Transverse colon (tissue), 4 donors: ENCODE data around the gene SFXN5. TPM values are rescaled to one million over a fixed set of nuclear protein-coding genes. Genes with fewer than 3 reads are reported as not detected.

Source experiments
- DNase-seq: peaks from one replicate; pipeline ENCODE4 v3.0.0-alpha.2; 2019
- H3K27ac ChIP-seq, 4 donors: fragments of 200-600 bp; sonication (generic); 2 replicates each; pipeline ENCODE4 v1.5.1; 2016 to 2018; ENCODE audit warnings: inconsistent platforms in 4 of 4
- H3K27me3 ChIP-seq: fragments of 200-600 bp; sonication (generic); 2 replicates; pipeline ENCODE4 v1.5.1; 2017; ENCODE audit warnings: inconsistent platforms
- H3K36me3 ChIP-seq, 4 donors: fragments of 200-600 bp; sonication (generic); 2 replicates each; pipeline ENCODE4 v1.5.1; 2017 to 2019; ENCODE audit warnings: inconsistent platforms in 4 of 4
- H3K4me1 ChIP-seq, 4 donors: fragments of 200-600 bp; sonication (generic); 2 replicates each; pipeline ENCODE4 v1.5.1; 2017 to 2020; ENCODE audit warnings: inconsistent platforms in 4 of 4
- H3K4me3 ChIP-seq, 4 donors: fragments of 200-600 bp; sonication (generic); 1 replicate in 1 of 4; 2 replicates in 3 of 4; pipeline versions ENCODE4 v1.5.1 to v1.6.1; 2017 to 2019; ENCODE audit warnings: inconsistent platforms in 4 of 4
- H3K9me3 ChIP-seq, 2 donors: fragments of 200-600 bp; sonication (generic); 2 replicates each; pipeline ENCODE4 v1.5.1; 2017 to 2019; ENCODE audit warnings: inconsistent platforms in 2 of 2
- EP300 ChIP-seq: sonication (generic); formaldehyde crosslinking; IDR thresholded peaks from one replicate; pipeline ENCODE4 v1.6.1; 2017; ENCODE audit warnings: antibody characterized with exemption, low read depth
- POLR2A ChIP-seq: fragments of 450-650 bp; IDR thresholded peaks from one replicate; pipeline ENCODE4 v1.6.1; 2016; ENCODE audit warnings: antibody characterized with exemption, mild to moderate bottlenecking, moderate library complexity
- POLR2AphosphoS5 ChIP-seq, 3 donors: sonication (generic); formaldehyde crosslinking; IDR thresholded peaks; one replicate each; pipeline ENCODE4 v1.6.1; 2016; ENCODE audit warnings: antibody characterized with exemption in 3 of 3
- WGBS, 2 donors: methylation state at CpG; one replicate each; pipeline ENCODE4 v1.1.5; 2018; ENCODE audit warnings: low coverage in 1 of 2; 5-methylcytosine and 5-hydroxymethylcytosine counted together
- in situ Hi-C, 4 donors: fragments of 200-750 bp; cut with MboI; loops; one replicate each; pipeline versions ENCODE4 v1.15.0 to v1.15.1; 2017; ENCODE audit warnings: low sequenced_read_pairs in 3 of 4, low pct_ligation_motif_present in 1 of 4, low pct_unique_long_range_greater_than_20kb in 1 of 4
- intact Hi-C: fragments of 100-400 bp; cut with DNase I; formaldehyde crosslinking; loops from one replicate; pipeline ENCODE4 v1.15.1; 2023; ENCODE audit warnings: low total_unique reads
- total RNA-seq, 4 donors: library from RNA; depleted of rRNA; stranded (reverse); fragments of >200 nt; gene quantifications; one replicate each; pipeline ENCODE4 v1.1.0, GENCODE V29; 2016
- TF ChIP-seq, protein P1 (sequence below), 5 experiments: fragments of 200-600 bp in 3 of 5; fragments of 450-650 bp in 2 of 5; sonication (generic) in 3 of 5; IDR thresholded peaks; 1 replicate in 2 of 5; 2 replicates in 3 of 5; pipeline ENCODE4 v1.5.1; 2016 to 2017; ENCODE audit warnings: antibody characterized with exemption in 5 of 5, inconsistent platforms in 3 of 5, mild to moderate bottlenecking in 2 of 5, moderate library complexity in 1 of 5

Gene SFXN5
- total RNA-seq, 4 donors from 2014 or later, result 12.3 to 98.4 (median 42.7) TPM

DNA sequence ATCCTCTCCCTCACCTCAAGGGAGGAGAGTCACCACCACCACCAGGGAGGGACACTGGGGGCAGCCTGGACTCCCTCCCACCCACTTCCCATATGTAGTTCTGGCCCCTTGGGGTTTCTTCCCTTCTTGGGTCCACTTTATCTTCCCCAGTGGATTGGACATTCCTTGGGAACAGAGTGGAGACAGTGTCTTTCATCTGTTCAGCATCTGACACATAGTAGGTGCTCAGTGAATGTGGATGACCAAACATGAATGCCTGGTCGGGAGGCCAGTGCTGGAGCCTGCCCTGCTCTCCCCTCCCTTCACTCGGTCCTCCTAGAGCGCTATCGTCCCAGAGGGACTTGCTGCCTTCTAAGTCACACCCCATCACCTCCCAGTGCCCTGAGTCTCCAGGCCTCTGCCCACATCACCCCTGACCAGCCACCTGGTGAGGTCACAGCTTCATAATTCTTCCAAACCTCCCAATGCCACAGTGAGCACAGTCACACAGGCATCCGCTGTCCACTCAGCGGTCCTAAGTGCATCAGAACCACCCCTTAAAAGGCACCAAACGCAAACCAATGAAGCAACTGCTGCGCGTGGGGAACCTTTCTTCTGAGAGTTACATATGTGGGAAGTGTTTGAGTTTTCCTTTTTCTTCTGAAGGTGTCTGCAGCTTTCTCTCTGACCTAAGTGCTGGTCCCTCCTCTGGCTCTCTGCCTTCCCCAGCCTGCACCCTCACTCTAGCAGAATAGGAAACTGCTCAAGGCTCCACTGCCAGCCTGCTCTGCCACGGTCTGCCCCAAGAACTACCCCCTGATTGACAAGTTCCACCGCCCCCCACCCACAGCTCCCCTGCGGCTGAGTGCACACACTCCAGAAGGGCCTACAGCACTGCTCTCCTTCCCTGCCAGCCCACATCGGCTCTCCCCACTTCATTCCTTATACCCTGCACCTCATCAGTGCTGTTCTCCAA lies 7.2 kb upstream of the SFXN5 start:
- 88% methylated on average over 13 of the region's 13 CpGs; no CpG with 5 or more reads in 1 of the 2 donors for WGBS, 2 donors
- H3K9me3 ChIP-seq, result no peaks in the 10 kb centered on the region
- no peak overlapping the region for H3K4me3 ChIP-seq
- DNase-seq, result no peak
- TF ChIP-seq POLR2A, result no peak
- no peak for TF ChIP-seq POLR2AphosphoS5 (IDR thresholded peaks at IDR 0.05)
- TF ChIP-seq EP300, result no peak
- TF ChIP-seq, protein P1, sequence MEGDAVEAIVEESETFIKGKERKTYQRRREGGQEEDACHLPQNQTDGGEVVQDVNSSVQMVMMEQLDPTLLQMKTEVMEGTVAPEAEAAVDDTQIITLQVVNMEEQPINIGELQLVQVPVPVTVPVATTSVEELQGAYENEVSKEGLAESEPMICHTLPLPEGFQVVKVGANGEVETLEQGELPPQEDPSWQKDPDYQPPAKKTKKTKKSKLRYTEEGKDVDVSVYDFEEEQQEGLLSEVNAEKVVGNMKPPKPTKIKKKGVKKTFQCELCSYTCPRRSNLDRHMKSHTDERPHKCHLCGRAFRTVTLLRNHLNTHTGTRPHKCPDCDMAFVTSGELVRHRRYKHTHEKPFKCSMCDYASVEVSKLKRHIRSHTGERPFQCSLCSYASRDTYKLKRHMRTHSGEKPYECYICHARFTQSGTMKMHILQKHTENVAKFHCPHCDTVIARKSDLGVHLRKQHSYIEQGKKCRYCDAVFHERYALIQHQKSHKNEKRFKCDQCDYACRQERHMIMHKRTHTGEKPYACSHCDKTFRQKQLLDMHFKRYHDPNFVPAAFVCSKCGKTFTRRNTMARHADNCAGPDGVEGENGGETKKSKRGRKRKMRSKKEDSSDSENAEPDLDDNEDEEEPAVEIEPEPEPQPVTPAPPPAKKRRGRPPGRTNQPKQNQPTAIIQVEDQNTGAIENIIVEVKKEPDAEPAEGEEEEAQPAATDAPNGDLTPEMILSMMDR (IDR thresholded peaks at IDR 0.05), result no peak
- H3K27me3 ChIP-seq, result no peaks in the 10 kb centered on the region
- no peaks in the 10 kb centered on the region for H3K36me3 ChIP-seq
- intact Hi-C loops (no loop called here), in situ Hi-C loops (no loop called here)
- H3K27ac ChIP-seq, result no peak overlapping the region
- H3K4me1 ChIP-seq, result no peaks in the 10 kb centered on the region

DNA sequence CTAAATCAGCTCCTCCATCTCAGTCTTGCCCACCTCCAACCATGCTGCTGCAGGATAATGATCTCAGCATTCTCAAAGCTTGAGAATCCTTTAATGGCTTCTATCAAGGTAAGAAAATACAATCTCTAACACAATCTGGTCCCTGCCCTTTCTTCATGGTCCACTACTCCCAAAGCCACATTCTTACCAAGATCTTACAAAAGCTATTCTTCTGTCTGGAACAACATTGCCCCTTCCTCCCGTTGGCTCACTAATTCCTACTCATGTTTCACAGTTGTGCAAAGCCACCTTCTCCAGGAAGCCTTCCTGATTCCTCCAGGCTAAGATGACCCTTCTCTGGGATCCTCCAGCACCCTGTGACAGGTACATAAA lies 5.9 kb upstream of the SFXN5 start:
- 75% methylated on average over 1 of the region's 1 CpG; no CpG with 5 or more reads in 1 of the 2 donors for WGBS, 2 donors
- Histone ChIP-seq H3K36me3 (no peaks in the 10 kb centered on the region), H3K9me3 (no peaks in the 10 kb centered on the region), H3K27me3 (no peaks in the 10 kb centered on the region), H3K27ac (no peak overlapping the region), H3K4me3 (no peak overlapping the region), H3K4me1 (peaks cover 0 to 3% (median 2%) of the 10 kb centered on the region in 4 donors)
- intact Hi-C loops, result no loop called here
- in situ Hi-C loops, result no loop called here
- no peak for DNase-seq
- TF ChIP-seq, protein P1 (IDR thresholded peaks at IDR 0.05), result no peak
- TF ChIP-seq POLR2AphosphoS5 (IDR thresholded peaks at IDR 0.05), result no peak
- no peak for TF ChIP-seq POLR2A
- TF ChIP-seq EP300, result no peak

DNA sequence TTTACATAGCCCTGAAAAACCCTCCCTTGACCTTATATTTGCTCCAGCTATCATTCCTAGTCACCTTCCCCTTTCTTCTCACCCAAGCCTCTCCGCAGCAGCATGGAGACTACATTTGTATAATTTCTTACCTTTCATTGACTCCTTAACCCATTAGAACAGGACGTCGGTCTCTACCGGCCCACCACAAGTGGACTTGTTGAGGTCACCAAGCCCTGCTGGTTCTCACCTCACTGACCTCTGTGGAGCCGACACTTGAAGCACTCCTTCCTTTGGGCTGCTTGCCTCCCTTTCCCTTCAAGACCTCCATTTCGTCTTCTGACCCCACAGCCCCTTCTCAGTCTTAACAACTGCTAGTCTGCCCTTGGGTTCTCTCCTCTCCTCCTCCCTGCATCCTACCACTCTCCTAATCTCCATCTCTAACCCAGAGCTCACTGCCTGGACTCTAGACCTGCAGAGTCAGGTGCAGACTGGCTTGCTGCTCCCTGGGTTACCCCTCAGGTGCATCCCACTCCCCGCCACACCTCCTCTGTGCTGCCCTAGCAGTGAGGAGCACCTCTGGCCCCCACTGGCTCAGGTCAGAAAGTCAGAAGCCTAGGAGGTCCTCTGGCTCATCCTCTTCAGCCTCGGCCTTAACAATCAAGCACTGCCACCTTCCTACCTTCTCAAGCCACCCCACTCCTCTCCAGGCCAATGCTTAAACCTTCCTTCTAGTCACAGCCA lies 5.3 kb upstream of the SFXN5 start:
- peaks cover 3 to 8% (median 7%) of the 10 kb centered on the region in 4 donors for H3K4me1 ChIP-seq
- DNase-seq, result no peak
- no peaks in the 10 kb centered on the region for H3K36me3 ChIP-seq
- in situ Hi-C loops (no loop called here), intact Hi-C loops (no loop called here)
- H3K4me3 ChIP-seq, result no peak overlapping the region
- no peak for TF ChIP-seq POLR2A
- TF ChIP-seq, protein P1 (IDR thresholded peaks at IDR 0.05), result no peak
- TF ChIP-seq POLR2AphosphoS5 (IDR thresholded peaks at IDR 0.05), result no peak
- 84 to 95% methylated on average over 6 to 8 of the region's 8 CpGs for WGBS, 2 donors
- no peak overlapping the region for H3K27ac ChIP-seq
- H3K9me3 ChIP-seq, result no peaks in the 10 kb centered on the region
- no peaks in the 10 kb centered on the region for H3K27me3 ChIP-seq
